Activated naive CD4-positive, alpha-beta T cell treated with Interleukin-2 at 50 U/mL for 16 hours (primary cell): ENCODE data around the gene KMT5B.

ENCODE experiments used
- DNase-seq: peaks from one replicate; pipeline ENCODE4 v3.0.0-alpha.2; 2020

Gene KMT5B

GRCh38 chr11:68116974-68117373 lies 96.1 kb downstream of the KMT5B start:
- no peak for DNase-seq

DNA sequence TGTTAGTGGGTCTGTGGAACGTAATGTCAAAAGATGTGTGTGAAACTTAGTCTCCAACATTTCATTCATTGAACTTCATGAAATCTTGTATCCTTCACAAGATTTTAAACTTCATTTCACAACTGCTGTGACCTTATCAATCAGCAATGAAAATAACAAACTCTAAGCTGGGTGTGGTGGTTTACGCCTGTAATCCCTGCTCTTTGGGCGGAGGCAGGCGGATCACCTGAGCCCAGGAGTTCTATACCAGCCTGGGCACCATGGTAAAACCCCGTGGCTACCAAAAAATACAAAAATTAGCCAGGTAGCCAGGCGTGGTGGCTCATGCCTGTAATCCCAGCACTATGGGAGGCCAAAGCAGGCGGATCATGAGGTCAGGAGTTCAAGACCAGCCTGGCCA lies 97.0 kb downstream of the KMT5B start:
- DNase-seq, result no peak

- DNase-seq, result no peak
Observed at GRCh38 chr11:68115285-68115684, 97.8 kb downstream of the KMT5B start.

DNA sequence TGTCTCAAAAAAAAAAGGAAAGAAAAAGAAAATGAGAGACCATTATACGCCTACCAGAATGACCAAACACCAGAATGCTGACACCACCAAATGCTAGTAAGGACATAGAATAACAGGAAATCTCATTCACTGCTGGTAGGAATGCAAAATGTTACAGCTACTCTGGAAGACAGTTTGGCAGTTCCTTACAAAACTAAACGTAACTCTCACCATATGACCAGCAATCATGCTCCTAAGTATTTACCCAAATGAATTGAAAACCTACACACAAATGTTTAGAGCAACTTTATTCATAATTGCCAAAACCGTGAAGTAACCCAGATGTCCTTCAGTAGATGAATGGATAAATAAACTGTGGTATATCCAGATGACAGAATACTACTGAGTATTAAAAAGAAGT lies 99.1 kb downstream of the KMT5B start:
- DNase-seq, result no peak

DNA sequence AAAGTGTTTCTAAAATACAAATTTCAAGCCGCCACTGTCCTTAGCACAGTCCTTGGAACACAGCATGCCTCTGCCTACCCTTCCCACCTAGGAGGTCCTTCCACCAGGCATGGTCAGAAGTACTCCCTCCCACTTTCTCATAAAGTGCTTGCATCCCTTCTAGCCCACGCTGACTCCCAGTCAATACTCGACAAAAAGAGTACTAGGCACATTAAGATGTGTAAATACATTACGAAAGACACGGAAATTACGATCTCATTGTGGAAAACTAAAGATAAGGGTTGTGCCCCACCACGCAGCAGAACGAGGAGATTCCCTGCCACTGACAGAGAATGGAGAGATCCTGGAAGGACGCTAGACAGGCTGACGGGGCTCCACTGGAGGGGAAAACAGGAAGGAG lies 105.4 kb downstream of the KMT5B start:
- DNase-seq, result no peak

GRCh38 chr11:68106165-68106940 lies 106.7 kb downstream of the KMT5B start:
- no peak for DNase-seq
